ENCODE measurements around the gene CELSR3. TPM values are rescaled to one million over a fixed set of nuclear protein-coding genes. Genes with fewer than 3 reads are reported as not detected.

The CELSR3 gene
- total RNA-seq, 1 donor = 1.4 TPM

GRCh38 chr3:48690846-48691458 is 28.3 kb upstream of the CELSR3 start:
- Histone ChIP-seq H3K4me3 (ENCODE audit: insufficient read depth, low read length) (no peak overlapping the region), H3K4me1 (ENCODE audit: insufficient read depth, low read length) (peaks cover 22% of the 10 kb centered on the region), H3K4me2 (ENCODE audit: insufficient read depth, low read length) (no peak overlapping the region), H2AFZ (ENCODE audit: low read length) (no peak overlapping the region), H3K79me2 (ENCODE audit: insufficient read depth, low read length) (peaks cover 46% of the 10 kb centered on the region), H3K36me3 (ENCODE audit: insufficient read depth, low read length) (peaks cover 72% of the 10 kb centered on the region), H3K27ac (ENCODE audit: low read depth, low read length) (no peak overlapping the region), H3K9me3 (ENCODE audit: low read depth, low read length) (no peaks in the 10 kb centered on the region), H3K27me3 (ENCODE audit: insufficient read depth, low read length) (no peaks in the 10 kb centered on the region), H4K20me1 (ENCODE audit: insufficient read depth, low read length) (peaks cover 38% of the 10 kb centered on the region)
- TF ChIP-seq, protein P1, sequence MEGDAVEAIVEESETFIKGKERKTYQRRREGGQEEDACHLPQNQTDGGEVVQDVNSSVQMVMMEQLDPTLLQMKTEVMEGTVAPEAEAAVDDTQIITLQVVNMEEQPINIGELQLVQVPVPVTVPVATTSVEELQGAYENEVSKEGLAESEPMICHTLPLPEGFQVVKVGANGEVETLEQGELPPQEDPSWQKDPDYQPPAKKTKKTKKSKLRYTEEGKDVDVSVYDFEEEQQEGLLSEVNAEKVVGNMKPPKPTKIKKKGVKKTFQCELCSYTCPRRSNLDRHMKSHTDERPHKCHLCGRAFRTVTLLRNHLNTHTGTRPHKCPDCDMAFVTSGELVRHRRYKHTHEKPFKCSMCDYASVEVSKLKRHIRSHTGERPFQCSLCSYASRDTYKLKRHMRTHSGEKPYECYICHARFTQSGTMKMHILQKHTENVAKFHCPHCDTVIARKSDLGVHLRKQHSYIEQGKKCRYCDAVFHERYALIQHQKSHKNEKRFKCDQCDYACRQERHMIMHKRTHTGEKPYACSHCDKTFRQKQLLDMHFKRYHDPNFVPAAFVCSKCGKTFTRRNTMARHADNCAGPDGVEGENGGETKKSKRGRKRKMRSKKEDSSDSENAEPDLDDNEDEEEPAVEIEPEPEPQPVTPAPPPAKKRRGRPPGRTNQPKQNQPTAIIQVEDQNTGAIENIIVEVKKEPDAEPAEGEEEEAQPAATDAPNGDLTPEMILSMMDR (IDR thresholded peaks at IDR 0.05; ENCODE audit: extremely low read depth, low read depth, low read length) = no peak
- DNase-seq (ENCODE audit: insufficient read length, low spot score, missing footprints) = no peak

DNA sequence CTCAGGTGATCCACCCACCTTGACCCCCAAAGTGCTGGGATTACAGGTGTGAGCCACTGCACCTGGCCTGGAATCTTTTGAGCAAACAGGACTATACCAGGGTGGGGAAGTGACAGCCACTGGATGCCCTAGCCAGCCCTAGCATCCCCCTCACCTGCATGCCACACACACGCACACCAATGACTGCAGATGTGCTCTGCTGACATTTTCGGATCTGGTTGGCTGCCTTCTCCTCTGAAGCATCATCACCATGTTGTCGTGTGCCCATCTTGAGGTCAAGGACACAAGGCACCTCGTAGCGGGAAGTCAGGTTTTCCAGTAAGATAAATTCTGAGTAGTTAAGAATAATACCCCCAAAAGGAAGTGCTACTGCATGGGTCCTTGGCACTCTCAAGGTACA is 26.7 kb upstream of the CELSR3 start:
- Histone ChIP-seq H3K79me2 (ENCODE audit: insufficient read depth, low read length) (peaks cover 52% of the 10 kb centered on the region), H4K20me1 (ENCODE audit: insufficient read depth, low read length) (peaks cover 27% of the 10 kb centered on the region), H3K4me3 (ENCODE audit: insufficient read depth, low read length) (no peak overlapping the region), H3K36me3 (ENCODE audit: insufficient read depth, low read length) (peaks cover 68% of the 10 kb centered on the region), H3K27ac (ENCODE audit: low read depth, low read length) (no peak overlapping the region), H3K4me1 (ENCODE audit: insufficient read depth, low read length) (peaks cover 19% of the 10 kb centered on the region), H3K9me3 (ENCODE audit: low read depth, low read length) (no peaks in the 10 kb centered on the region), H3K4me2 (ENCODE audit: insufficient read depth, low read length) (no peak overlapping the region), H2AFZ (ENCODE audit: low read length) (no peak overlapping the region), H3K27me3 (ENCODE audit: insufficient read depth, low read length) (no peaks in the 10 kb centered on the region)
- DNase-seq (ENCODE audit: insufficient read length, low spot score, missing footprints) = no peak
- TF ChIP-seq, protein P1 (IDR thresholded peaks at IDR 0.05; ENCODE audit: extremely low read depth, low read depth, low read length) = no peak

- Histone ChIP-seq H3K27ac (ENCODE audit: low read depth, low read length) (no peak overlapping the region), H3K36me3 (ENCODE audit: insufficient read depth, low read length) (peaks cover 61% of the 10 kb centered on the region), H3K4me1 (ENCODE audit: insufficient read depth, low read length) (peaks cover 18% of the 10 kb centered on the region), H3K79me2 (ENCODE audit: insufficient read depth, low read length) (peaks cover 54% of the 10 kb centered on the region), H2AFZ (ENCODE audit: low read length) (no peak overlapping the region), H3K4me2 (ENCODE audit: insufficient read depth, low read length) (no peak overlapping the region), H3K4me3 (ENCODE audit: insufficient read depth, low read length) (no peak overlapping the region), H3K27me3 (ENCODE audit: insufficient read depth, low read length) (no peaks in the 10 kb centered on the region), H3K9me3 (ENCODE audit: low read depth, low read length) (no peaks in the 10 kb centered on the region), H4K20me1 (ENCODE audit: insufficient read depth, low read length) (peaks cover 24% of the 10 kb centered on the region)
- TF ChIP-seq, protein P1 (IDR thresholded peaks at IDR 0.05; ENCODE audit: extremely low read depth, low read depth, low read length) = no peak
- no peak for DNase-seq (ENCODE audit: insufficient read length, low spot score, missing footprints)
Observed at GRCh38 chr3:48688737-48689075, 26.0 kb upstream of the CELSR3 start.

DNA sequence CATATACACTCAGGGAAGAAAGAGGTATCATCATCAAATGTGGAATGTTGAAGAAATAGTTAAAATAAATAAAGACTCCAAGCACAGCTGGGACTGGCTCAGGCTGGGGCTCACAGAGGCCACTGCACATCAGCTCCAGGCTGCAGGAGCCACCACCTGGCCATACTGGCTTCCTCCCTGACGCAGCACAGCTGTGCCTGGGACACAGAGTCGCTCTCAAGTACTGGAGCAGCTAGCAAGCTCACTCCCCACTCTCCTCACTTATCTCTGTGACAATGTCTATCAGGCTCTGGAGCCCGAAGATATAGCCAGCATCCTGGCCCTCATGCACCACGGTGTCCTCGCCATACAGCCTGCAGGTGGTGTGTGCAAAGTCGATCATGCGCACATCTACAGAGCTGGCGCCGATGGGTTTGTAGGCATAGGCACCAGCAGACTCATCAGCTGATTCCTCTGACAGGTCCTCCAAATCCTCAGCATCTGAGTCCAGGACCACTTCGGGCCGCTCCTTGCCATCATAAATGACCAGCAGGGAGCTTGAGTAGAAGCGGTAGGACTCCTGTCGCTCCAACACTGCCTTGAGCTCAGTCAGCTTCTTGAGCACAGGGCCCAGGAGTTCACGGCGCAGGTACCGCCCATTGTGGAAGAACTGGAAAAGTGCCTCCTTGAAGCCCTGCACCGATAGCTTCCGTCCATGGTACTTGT is 25.5 kb upstream of the CELSR3 start:
- no peak overlapping the region for H3K4me2 ChIP-seq (ENCODE audit: insufficient read depth, low read length)
- H3K79me2 ChIP-seq (ENCODE audit: insufficient read depth, low read length) = peaks cover 53% of the 10 kb centered on the region
- H3K4me3 ChIP-seq (ENCODE audit: insufficient read depth, low read length) = no peak overlapping the region
- no peak for DNase-seq (ENCODE audit: insufficient read length, low spot score, missing footprints)
- peaks cover 58% of the 10 kb centered on the region for H3K36me3 ChIP-seq (ENCODE audit: insufficient read depth, low read length)
- TF ChIP-seq, protein P1 (IDR thresholded peaks at IDR 0.05; ENCODE audit: extremely low read depth, low read depth, low read length) = no peak
- H2AFZ ChIP-seq (ENCODE audit: low read length) = no peak overlapping the region
- peaks cover 24% of the 10 kb centered on the region for H4K20me1 ChIP-seq (ENCODE audit: insufficient read depth, low read length)
- H3K4me1 ChIP-seq (ENCODE audit: insufficient read depth, low read length) = peaks cover 20% of the 10 kb centered on the region
- H3K27ac ChIP-seq (ENCODE audit: low read depth, low read length) = no peak overlapping the region
- no peaks in the 10 kb centered on the region for H3K9me3 ChIP-seq (ENCODE audit: low read depth, low read length)
- H3K27me3 ChIP-seq (ENCODE audit: insufficient read depth, low read length) = no peaks in the 10 kb centered on the region
